Loucy (cell line): ENCODE measurements around the gene TKT.

Experiments
- H2AFZ ChIP-seq: fragments of 200-600 bp; sonication (generic); 2 replicates; pipeline ENCODE4 v1.6.0; 2016; ENCODE audit warnings: antibody characterized with exemption, mild to moderate bottlenecking, low read length, moderate library complexity
- H3F3A ChIP-seq: fragments of 200-600 bp; 2 replicates; pipeline ENCODE4 v1.6.0; 2016; ENCODE audit warnings: antibody characterized with exemption, low read depth, mild to moderate bottlenecking
- H3K27me3 ChIP-seq: fragments of 200-600 bp; sonication (generic); 2 replicates; pipeline ENCODE4 v1.6.1; 2014; ENCODE audit warnings: low read length, mild to moderate bottlenecking; ENCODE audit not compliant: insufficient read depth, poor library complexity, severe bottlenecking
- H3K36me3 ChIP-seq: fragments of 200-600 bp; sonication (generic); 2 replicates; pipeline ENCODE4 v1.6.1; 2016; ENCODE audit warnings: low read length; ENCODE audit not compliant: insufficient read depth
- H3K4me1 ChIP-seq: fragments of 200-600 bp; sonication (generic); 2 replicates; pipeline ENCODE4 v1.5.1; 2014; ENCODE audit warnings: low read length, mild to moderate bottlenecking; ENCODE audit not compliant: insufficient read depth, poor library complexity, severe bottlenecking
- H3K4me2 ChIP-seq: fragments of 200-600 bp; sonication (generic); 2 replicates; pipeline ENCODE4 v1.6.0; 2014; ENCODE audit warnings: antibody characterized with exemption, low read length, low read depth, mild to moderate bottlenecking; ENCODE audit not compliant: poor library complexity, severe bottlenecking
- H3K4me3 ChIP-seq: fragments of 200-600 bp; sonication (generic); 2 replicates; pipeline ENCODE4 v1.5.1; 2014; ENCODE audit warnings: low read length, mild to moderate bottlenecking, mixed read lengths; ENCODE audit not compliant: poor library complexity, severe bottlenecking
- H3K79me2 ChIP-seq: fragments of 200-600 bp; sonication (generic); 2 replicates; pipeline ENCODE4 v1.6.1; 2014; ENCODE audit warnings: low read length; ENCODE audit not compliant: insufficient read depth
- H3K9ac ChIP-seq: fragments of 200-600 bp; sonication (generic); 2 replicates; pipeline ENCODE4 v1.6.0; 2014; ENCODE audit warnings: mild to moderate bottlenecking, low read depth, low read length, moderate library complexity; ENCODE audit not compliant: poor library complexity, severe bottlenecking
- H3K9me2 ChIP-seq: fragments of 200-600 bp; sonication (generic); replicated peaks from 2 replicates; pipeline ENCODE4 v1.6.1; 2016; ENCODE audit warnings: low read depth, low read length, mixed read lengths
- H3K9me3 ChIP-seq: fragments of 200-600 bp; sonication (generic); 2 replicates; pipeline ENCODE4 v1.6.1; 2014; ENCODE audit warnings: mild to moderate bottlenecking, antibody characterized with exemption, low read length, low read depth; ENCODE audit not compliant: insufficient read depth
- H4K20me1 ChIP-seq: fragments of 200-600 bp; sonication (generic); 2 replicates; pipeline ENCODE4 v1.6.0; 2014; ENCODE audit warnings: antibody characterized with exemption, low read length, mild to moderate bottlenecking; ENCODE audit not compliant: insufficient read depth, poor library complexity, severe bottlenecking
- EZH2phosphoT487 ChIP-seq: fragments of 200-600 bp; IDR thresholded peaks from 2 replicates; pipeline ENCODE4 v1.6.1; 2018; ENCODE audit warnings: antibody characterized with exemption, mild to moderate bottlenecking, moderate library complexity, borderline replicate concordance
- TF ChIP-seq, protein P1 (sequence below): fragments of 200-600 bp; sonication (generic); conservative IDR thresholded peaks from 2 replicates; pipeline ENCODE4 v1.5.1; 2014; ENCODE audit warnings: mild to moderate bottlenecking, antibody characterized with exemption, low read length

The TKT gene

DNA sequence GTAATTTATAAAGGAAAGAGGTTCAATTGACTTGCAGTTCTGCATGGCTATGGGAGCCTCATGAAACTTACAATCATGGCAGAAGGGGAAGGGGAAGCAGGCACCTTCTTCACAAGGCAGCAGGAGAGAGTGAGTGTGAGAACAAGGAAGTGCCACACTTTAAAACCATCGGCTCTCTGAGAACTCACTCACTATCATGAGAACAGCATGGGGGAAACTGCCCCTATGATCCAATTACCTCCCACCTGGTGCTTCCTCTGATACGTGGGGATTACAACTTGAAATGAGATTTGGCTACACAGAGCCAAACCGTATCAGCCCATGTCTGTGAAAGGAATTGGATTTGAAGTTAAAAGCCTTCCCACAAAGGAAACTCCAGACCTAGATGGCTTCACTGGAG is 39.1 kb downstream of the TKT start:
- H3K79me2 ChIP-seq, result no peaks in the 10 kb centered on the region
- no peaks in the 10 kb centered on the region for H4K20me1 ChIP-seq
- no peaks in the 10 kb centered on the region for H3K9me3 ChIP-seq
- no peak overlapping the region for H3K4me3 ChIP-seq
- TF ChIP-seq EZH2phosphoT487, result no peak
- TF ChIP-seq, protein P1, sequence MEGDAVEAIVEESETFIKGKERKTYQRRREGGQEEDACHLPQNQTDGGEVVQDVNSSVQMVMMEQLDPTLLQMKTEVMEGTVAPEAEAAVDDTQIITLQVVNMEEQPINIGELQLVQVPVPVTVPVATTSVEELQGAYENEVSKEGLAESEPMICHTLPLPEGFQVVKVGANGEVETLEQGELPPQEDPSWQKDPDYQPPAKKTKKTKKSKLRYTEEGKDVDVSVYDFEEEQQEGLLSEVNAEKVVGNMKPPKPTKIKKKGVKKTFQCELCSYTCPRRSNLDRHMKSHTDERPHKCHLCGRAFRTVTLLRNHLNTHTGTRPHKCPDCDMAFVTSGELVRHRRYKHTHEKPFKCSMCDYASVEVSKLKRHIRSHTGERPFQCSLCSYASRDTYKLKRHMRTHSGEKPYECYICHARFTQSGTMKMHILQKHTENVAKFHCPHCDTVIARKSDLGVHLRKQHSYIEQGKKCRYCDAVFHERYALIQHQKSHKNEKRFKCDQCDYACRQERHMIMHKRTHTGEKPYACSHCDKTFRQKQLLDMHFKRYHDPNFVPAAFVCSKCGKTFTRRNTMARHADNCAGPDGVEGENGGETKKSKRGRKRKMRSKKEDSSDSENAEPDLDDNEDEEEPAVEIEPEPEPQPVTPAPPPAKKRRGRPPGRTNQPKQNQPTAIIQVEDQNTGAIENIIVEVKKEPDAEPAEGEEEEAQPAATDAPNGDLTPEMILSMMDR, result no peak
- no peak overlapping the region for H3K4me2 ChIP-seq
- no peaks in the 10 kb centered on the region for H3K36me3 ChIP-seq
- H3K27me3 ChIP-seq, result no peaks in the 10 kb centered on the region
- no peak overlapping the region for H2AFZ ChIP-seq
- H3K9me2 ChIP-seq, result no peaks in the 10 kb centered on the region
- no peaks in the 10 kb centered on the region for H3K4me1 ChIP-seq
- no peak overlapping the region for H3K9ac ChIP-seq
- H3F3A ChIP-seq, result no peaks in the 10 kb centered on the region

DNA sequence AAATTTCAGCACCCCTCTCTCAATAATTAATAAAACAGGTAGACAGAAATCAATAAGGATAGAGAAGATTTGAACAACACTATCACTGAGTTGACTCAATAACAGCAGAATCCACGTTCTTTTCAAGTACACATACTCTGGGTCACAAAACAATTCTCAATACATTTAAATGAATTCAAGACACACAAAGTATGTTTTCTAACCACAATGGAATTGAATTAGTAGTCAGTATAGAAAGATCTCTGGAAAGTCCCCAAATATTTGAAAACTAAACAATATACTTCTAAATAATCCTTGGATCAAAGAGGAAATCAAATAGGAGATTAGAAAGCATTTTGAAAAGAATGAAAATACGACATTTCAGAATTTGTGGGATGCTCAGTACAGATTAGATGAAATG is 40.0 kb downstream of the TKT start:
- Histone ChIP-seq H3K4me1 (no peaks in the 10 kb centered on the region), H3F3A (no peaks in the 10 kb centered on the region), H3K36me3 (no peaks in the 10 kb centered on the region), H3K9me2 (no peaks in the 10 kb centered on the region), H2AFZ (no peak overlapping the region), H3K9me3 (no peaks in the 10 kb centered on the region), H3K4me2 (no peak overlapping the region), H3K79me2 (no peaks in the 10 kb centered on the region), H4K20me1 (no peaks in the 10 kb centered on the region), H3K4me3 (no peak overlapping the region), H3K9ac (no peak overlapping the region), H3K27me3 (no peaks in the 10 kb centered on the region)
- TF ChIP-seq, protein P1, result no peak
- no peak for TF ChIP-seq EZH2phosphoT487

DNA sequence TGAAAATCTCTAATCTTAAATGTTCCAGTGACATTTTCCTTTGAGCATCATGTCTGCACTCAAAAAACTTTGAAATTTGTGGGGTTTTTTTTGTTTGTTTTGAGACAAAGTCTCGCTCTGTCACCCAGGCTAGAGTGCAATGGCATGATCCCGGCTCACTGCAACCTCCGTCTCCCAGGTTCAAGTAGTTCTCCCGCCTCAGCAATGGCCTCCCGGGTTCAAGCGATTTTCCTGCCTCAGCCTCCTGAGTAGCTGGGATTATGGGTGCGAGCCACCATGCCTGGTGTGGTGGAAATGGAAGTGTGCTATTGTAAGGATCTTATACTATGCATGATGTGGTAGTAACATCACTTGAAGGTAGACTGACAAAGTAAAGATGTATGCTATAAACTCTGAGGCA is 42.5 kb downstream of the TKT start:
- Histone ChIP-seq H3K79me2 (no peaks in the 10 kb centered on the region), H4K20me1 (no peaks in the 10 kb centered on the region), H3K36me3 (no peaks in the 10 kb centered on the region), H2AFZ (no peak overlapping the region), H3K27me3 (no peaks in the 10 kb centered on the region), H3K9ac (no peak overlapping the region), H3K4me1 (no peaks in the 10 kb centered on the region), H3K4me3 (no peak overlapping the region), H3K4me2 (no peak overlapping the region), H3F3A (no peaks in the 10 kb centered on the region), H3K9me3 (peaks cover 6% of the 10 kb centered on the region; the same call in 1 of the 2 replicates), H3K9me2 (no peaks in the 10 kb centered on the region)
- TF ChIP-seq, protein P1, result no peak
- no peak for TF ChIP-seq EZH2phosphoT487
